OCI-LY1 (cell line): Measurements from ENCODE around the gene SMPD3.

Experiments used
- H2AFZ ChIP-seq: fragments of 200-600 bp; sonication (generic), shearing (Covaris generic); 2 replicates; pipeline ENCODE4 v1.6.0; 2014; ENCODE audit warnings: antibody characterized with exemption, mild to moderate bottlenecking, low read length
- H3F3A ChIP-seq: fragments of 200-600 bp; sonication (generic), shearing (Covaris generic); 2 replicates; pipeline ENCODE4 v1.6.0; 2014; ENCODE audit warnings: mild to moderate bottlenecking, antibody characterized with exemption, low read length, moderate library complexity; ENCODE audit not compliant: insufficient read depth
- H3K27ac ChIP-seq: fragments of 200-600 bp; sonication (generic); 2 replicates; pipeline ENCODE4 v1.5.1; 2014; ENCODE audit warnings: low read length, mixed run types, mild to moderate bottlenecking, low read depth; ENCODE audit not compliant: poor library complexity, severe bottlenecking
- H3K27me3 ChIP-seq: fragments of 200-600 bp; sonication (generic); 2 replicates; pipeline ENCODE4 v1.6.0; 2014; ENCODE audit warnings: antibody characterized with exemption, mild to moderate bottlenecking, low read length, moderate library complexity; ENCODE audit not compliant: insufficient read depth
- H3K36me3 ChIP-seq: fragments of 200-600 bp; sonication (generic); 2 replicates; pipeline ENCODE4 v1.6.1; 2014; ENCODE audit warnings: mild to moderate bottlenecking, antibody characterized with exemption, low read length, moderate library complexity, mixed read lengths; ENCODE audit not compliant: insufficient read depth
- H3K4me1 ChIP-seq: fragments of 200-600 bp; sonication (generic); 2 replicates; pipeline ENCODE4 v1.5.1; 2014; ENCODE audit warnings: mild to moderate bottlenecking, low read length, moderate library complexity; ENCODE audit not compliant: insufficient read depth, severe bottlenecking
- H3K4me2 ChIP-seq: fragments of 200-600 bp; sonication (generic), shearing (Covaris generic); 2 replicates; pipeline ENCODE4 v1.6.1; 2014; ENCODE audit warnings: low read length
- H3K4me3 ChIP-seq: fragments of 200-600 bp; sonication (generic); 2 replicates; pipeline ENCODE4 v1.5.1; 2014; ENCODE audit warnings: low read length, low read depth, mild to moderate bottlenecking, mixed read lengths; ENCODE audit not compliant: poor library complexity, severe bottlenecking
- H3K79me2 ChIP-seq: fragments of 200-600 bp; shearing (Covaris generic); 2 replicates; pipeline ENCODE4 v1.6.1; 2016; ENCODE audit warnings: mixed run types, low read length, mixed read lengths; ENCODE audit not compliant: insufficient read depth
- H3K9ac ChIP-seq: fragments of 200-600 bp; sonication (generic), shearing (Covaris generic); 2 replicates; pipeline ENCODE4 v1.6.1; 2014; ENCODE audit warnings: mild to moderate bottlenecking, low read length, mixed read lengths
- H3K9me2 ChIP-seq: fragments of 200-600 bp; sonication (generic), shearing (Covaris generic); 2 replicates; pipeline ENCODE4 v1.6.1; 2014; ENCODE audit warnings: low read depth, mild to moderate bottlenecking, low read length, mixed read lengths
- H3K9me3 ChIP-seq: fragments of 200-600 bp; shearing (Covaris generic); 2 replicates; pipeline ENCODE4 v1.6.1; 2014; ENCODE audit warnings: low read length, mixed read lengths
- H4K20me1 ChIP-seq: fragments of 200-600 bp; sonication (generic), shearing (Covaris generic); 2 replicates; pipeline ENCODE4 v1.6.0; 2016; ENCODE audit warnings: mild to moderate bottlenecking, low read length; ENCODE audit not compliant: insufficient read depth
- EZH2 ChIP-seq: fragments of 200-600 bp; sonication (generic), shearing (Covaris generic); IDR thresholded peaks from 2 replicates; pipeline ENCODE4 v1.8.0; 2017; ENCODE audit warnings: borderline replicate concordance, mixed run types, mild to moderate bottlenecking, antibody characterized with exemption, low read length, moderate library complexity, mixed read lengths
- TF ChIP-seq, protein P1 (sequence below): fragments of 200-600 bp; sonication (generic), shearing (Covaris generic); IDR thresholded peaks from 2 replicates; pipeline ENCODE4 v1.5.1; 2017; ENCODE audit warnings: mild to moderate bottlenecking, antibody characterized with exemption, low read length, moderate library complexity, mixed read lengths

SMPD3 gene

GRCh38 chr16:68376590-68376989 is 71.7 kb downstream of the SMPD3 start:
- no peaks in the 10 kb centered on the region for H3K9me2 ChIP-seq
- H3K4me1 ChIP-seq: peaks cover 14% of the 10 kb centered on the region
- H3K27me3 ChIP-seq: no peaks in the 10 kb centered on the region
- H3K79me2 ChIP-seq: no peaks in the 10 kb centered on the region
- no peaks in the 10 kb centered on the region for H3F3A ChIP-seq
- H3K36me3 ChIP-seq: no peaks in the 10 kb centered on the region
- no peak overlapping the region for H3K27ac ChIP-seq
- TF ChIP-seq, protein P1, sequence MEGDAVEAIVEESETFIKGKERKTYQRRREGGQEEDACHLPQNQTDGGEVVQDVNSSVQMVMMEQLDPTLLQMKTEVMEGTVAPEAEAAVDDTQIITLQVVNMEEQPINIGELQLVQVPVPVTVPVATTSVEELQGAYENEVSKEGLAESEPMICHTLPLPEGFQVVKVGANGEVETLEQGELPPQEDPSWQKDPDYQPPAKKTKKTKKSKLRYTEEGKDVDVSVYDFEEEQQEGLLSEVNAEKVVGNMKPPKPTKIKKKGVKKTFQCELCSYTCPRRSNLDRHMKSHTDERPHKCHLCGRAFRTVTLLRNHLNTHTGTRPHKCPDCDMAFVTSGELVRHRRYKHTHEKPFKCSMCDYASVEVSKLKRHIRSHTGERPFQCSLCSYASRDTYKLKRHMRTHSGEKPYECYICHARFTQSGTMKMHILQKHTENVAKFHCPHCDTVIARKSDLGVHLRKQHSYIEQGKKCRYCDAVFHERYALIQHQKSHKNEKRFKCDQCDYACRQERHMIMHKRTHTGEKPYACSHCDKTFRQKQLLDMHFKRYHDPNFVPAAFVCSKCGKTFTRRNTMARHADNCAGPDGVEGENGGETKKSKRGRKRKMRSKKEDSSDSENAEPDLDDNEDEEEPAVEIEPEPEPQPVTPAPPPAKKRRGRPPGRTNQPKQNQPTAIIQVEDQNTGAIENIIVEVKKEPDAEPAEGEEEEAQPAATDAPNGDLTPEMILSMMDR: no peak
- no peak for TF ChIP-seq EZH2
- H3K4me2 ChIP-seq: no peak overlapping the region
- no peak overlapping the region for H3K4me3 ChIP-seq
- no peak overlapping the region for H2AFZ ChIP-seq
- H3K9me3 ChIP-seq: no peaks in the 10 kb centered on the region
- H3K9ac ChIP-seq: no peak overlapping the region
- no peaks in the 10 kb centered on the region for H4K20me1 ChIP-seq

- Histone ChIP-seq H3K9ac (no peak overlapping the region), H3K9me3 (no peaks in the 10 kb centered on the region), H3K4me1 (peaks cover 14% of the 10 kb centered on the region), H3K79me2 (no peaks in the 10 kb centered on the region), H3K36me3 (no peaks in the 10 kb centered on the region), H3K27me3 (no peaks in the 10 kb centered on the region), H2AFZ (no peak overlapping the region), H3F3A (no peaks in the 10 kb centered on the region), H3K9me2 (no peaks in the 10 kb centered on the region), H3K4me2 (no peak overlapping the region), H4K20me1 (no peaks in the 10 kb centered on the region), H3K27ac (no peak overlapping the region), H3K4me3 (no peak overlapping the region)
- TF ChIP-seq EZH2: no peak
- TF ChIP-seq, protein P1: no peak
Observed at GRCh38 chr16:68375801-68376536, 72.3 kb downstream of the SMPD3 start.

GRCh38 chr16:68374961-68375660 is 73.2 kb downstream of the SMPD3 start:
- Histone ChIP-seq H3K4me3 (no peak overlapping the region), H3K4me1 (peaks cover 14% of the 10 kb centered on the region), H3K36me3 (no peaks in the 10 kb centered on the region), H3K9me2 (no peaks in the 10 kb centered on the region), H3K4me2 (no peak overlapping the region), H4K20me1 (no peaks in the 10 kb centered on the region), H3K9me3 (no peaks in the 10 kb centered on the region), H3F3A (no peaks in the 10 kb centered on the region), H3K79me2 (no peaks in the 10 kb centered on the region), H3K27ac (no peak overlapping the region), H3K27me3 (no peaks in the 10 kb centered on the region), H2AFZ (no peak overlapping the region), H3K9ac (no peak overlapping the region)
- TF ChIP-seq EZH2: no peak
- TF ChIP-seq, protein P1: no peak
